ENCODE results near the gene AP2S1.
"Not testable (repeated sequence)": the region's sequence is repeated elsewhere in the genome, so short reads cannot be mapped to it uniquely, and the experiment has no call there.

The AP2S1 gene

DNA sequence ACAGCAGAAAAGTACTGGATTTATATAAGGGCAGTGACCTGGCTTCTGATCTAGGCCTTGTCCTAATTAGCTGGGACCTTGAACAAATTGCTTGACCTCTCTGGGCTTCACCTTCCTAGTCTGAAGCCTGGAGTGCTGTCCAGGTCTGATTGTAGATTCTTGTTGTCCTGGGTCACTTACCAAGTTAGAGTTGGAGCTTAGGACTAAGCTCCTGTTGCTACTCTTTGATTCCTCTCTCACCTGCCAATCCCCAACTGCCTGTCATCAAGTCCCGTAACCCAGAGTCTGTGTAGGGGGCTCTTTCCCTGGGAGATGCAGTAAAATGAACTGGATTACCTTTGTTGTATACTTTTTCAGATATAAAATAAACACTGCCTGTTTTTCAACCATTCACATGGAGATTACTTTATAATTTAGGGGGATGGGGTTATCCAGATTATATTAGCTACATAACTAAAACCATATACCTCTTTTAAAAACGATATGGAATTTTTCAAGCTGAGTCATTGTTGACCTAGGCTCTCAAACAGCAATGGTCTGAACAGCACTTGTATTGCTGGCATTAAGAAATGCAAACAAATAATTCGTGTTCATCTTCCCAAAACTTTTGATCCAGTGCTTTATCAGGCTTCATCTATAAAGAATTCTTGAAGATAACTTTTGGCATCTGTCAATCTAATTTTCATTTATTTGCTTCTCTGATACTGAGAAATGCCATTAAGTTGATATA is 15.9 kb upstream of the AP2S1 start:
- no peak for DNase-seq

DNA sequence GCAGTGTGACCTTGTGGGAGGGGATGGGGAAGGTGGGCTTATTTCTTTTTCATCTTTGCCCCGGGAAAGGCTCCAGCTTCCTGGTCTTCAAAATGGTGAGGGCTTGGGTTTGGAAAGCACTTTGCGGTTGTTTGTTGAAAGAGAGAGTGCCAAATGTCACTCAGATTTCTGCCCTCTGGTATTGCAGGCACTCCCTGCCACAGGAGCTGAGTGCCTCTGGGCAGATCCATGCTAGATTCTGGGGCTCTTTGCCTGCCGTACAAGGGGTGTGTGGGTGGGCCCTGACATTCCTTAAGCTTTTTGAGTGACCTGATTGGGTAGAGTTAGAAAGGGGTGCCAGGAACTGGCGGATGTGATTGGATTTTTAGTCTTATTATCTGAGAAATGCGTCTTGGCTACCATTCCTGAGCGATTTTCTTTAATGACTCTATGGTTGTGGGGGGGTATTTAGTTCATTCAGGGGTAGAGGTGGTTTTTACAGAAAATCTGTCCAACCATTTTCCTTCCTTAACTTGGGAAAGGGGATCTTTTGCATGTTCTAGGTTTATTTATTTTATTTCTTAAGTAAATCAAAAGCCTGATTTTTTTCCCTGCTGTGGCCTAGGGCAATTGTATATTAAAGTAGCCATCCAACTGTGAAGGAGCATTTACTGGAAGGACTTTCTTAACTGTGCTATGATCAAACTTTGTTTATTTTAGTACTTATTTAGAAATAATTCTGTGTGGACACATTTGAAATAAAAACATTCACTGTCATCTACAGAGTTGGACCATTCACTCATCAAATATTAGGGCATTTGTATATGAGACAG is 13.4 kb upstream of the AP2S1 start:
- no peak for DNase-seq

DNA sequence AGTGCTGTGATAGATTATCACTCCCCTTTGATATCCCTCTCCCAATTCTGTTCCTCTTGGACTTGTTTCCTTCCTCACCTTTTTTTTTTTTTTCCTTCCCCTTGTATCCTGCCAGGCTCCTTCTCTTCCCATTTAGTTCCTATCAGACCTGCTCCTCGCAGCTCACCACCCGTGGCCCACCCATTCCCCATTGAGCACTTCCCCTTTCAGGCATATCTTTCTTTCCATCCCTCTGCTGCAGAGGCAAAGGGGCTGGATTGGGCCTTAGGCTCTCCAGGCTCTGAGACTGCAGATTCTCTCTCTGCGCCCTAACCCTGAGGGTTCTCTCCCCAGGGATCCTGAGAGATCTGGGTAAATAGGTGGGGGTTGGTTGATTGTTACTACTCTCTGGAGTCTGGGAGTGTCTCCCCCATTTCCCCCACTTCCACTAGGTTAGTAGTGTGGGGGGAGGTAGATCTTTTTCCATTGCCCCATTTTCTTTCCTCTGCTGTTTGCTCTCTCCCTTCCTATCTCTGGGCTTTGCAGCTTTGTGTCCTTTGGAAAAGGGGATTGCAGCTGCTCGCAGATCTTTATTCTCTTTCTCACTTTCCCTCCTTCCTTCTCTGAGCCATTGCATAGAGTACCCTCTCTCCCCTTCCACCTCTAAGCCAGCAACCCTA is 12.5 kb upstream of the AP2S1 start:
- no peak for DNase-seq

DNA sequence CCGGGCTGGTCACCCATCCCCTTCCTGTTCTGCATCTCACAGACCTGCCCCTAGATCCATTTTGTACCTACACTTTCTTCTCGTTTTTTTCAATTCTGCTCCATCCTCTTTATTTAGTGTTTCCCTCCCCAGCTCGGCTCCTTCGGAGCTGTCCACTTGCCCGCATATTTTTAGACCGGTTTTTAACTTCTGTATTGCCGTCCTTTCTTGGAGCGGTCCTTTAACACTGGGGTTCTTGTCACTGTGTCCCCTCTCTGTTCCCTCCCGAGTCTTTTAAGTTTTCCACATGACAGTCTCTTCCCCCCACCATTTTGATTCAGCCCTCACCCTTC is 11.8 kb upstream of the AP2S1 start:
- no peak for DNase-seq

DNA sequence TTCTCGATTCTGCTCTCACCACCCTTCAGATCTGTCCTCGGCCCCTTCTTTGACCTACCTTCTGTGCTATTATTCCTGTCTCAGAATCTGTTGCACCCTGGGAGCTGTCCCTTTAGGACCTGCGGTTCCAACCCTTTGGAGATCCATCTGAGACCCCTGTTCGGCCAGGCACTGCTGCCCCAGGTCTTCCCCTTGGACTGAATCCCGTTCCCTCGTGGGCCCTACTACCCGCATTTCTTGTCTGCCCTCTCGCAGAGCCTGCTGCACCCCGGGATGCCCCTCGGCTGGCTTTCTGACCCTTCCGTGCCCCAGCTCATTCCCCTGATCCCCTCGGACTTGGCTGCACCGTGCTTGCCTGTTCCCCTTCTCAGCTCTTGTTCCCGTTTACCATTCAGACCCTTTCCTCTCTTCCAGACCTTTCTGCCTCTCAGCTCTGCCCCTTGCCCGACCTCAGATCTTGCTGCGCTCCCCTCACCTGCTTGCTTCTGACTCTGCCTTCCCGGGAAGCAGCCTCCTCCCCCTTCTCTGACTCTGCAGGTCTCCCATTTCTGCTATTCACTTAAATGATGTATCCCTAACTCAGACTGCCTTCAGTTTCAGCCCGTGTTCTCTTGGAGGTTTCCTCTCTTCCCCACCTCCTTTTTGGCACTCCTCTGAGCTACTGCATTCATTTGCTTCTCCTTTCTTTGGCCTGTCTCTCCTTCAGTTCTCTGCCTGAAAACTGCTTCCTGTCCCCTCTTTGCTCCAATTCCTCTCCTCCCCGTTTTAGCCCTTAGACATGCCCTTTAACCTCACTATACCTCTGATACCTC is 11.3 kb upstream of the AP2S1 start:
- DNase-seq = no peak

DNA sequence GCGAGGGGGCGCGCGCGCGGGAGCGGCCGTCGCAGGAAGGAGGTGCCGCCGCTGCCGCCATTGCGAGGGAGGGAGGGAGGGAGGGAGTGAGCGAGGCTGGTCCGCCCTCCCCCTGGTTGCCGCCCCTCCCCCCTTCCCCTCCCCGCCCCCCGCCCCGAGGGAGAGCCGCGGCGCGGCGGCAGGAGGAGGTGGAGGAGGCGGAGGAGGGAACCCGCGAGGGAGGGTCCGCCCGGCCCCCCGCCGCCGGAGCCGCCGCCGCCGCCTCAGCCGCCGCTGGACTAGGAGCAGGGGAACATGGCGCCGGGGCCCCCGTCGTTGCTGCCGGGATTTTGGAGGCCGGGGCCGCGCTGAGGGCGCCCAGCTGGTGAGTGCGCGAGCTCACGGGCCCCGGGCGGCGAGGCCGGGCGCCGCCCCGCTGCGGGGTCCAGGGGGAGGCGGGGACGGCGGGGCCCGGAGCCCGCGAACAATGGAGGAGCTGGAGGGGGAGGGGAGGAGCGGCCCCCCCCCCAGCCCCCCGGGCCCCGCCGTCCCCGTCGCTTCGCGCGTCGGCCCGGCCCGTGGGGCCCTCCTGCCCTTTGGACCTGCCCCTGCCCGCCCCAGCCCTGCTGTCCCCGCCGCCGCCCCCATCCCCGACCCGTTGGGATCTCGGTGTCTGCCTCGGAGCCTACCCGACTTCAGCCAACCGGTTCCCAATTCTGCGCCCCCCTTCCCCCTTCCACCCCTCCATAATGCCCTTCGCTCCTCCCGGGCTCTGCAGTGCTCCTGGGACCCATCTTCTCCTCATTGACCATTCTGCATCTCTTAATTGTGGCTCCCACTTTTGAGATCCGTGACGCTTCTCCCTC is 10.4 kb upstream of the AP2S1 start, which contains the start of gene ARHGAP35:
Gene ARHGAP35, plus strand, starts transcription at position 152 of the 845 bp plus-strand sequence. CDS start 57,679 bp downstream, outside the sequence.
- no peak for DNase-seq

DNA sequence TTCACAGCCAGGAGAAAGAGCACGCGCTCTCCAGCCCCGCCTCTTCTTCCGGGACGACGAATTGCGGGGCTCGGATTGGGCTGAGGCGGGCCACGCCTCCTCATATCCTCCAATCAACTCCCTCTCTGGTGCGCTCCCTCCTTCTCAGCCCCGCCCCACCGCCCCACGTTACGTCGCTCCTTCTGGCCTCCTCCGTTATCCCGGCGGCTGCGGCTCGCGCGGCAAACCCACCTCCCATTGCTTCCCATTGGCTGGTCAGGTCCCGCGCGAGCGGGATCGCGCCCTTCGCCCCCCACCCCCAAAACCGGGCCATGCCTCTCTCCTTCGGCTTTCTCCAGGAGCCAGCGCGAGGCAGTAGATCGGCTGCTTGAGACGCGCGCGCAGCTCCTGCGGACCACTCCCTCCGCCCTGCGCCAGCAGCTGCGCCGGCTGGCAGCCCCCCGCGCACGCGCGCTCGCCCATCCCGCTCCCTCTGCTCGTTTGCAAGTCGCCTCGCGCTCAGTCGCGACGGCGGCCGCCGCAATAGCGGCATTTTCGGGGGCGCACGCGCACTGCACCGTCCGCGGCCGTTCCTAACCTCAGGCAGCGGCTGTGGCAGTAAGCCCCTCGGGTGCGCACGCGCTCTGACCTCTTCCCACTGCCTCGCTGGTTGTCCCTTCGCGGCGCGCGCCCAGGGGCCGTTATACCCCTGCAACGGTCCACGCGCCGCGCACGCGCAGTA is 9.6 kb upstream of the AP2S1 start:
- DNase-seq = peak; percentile 87

DNA sequence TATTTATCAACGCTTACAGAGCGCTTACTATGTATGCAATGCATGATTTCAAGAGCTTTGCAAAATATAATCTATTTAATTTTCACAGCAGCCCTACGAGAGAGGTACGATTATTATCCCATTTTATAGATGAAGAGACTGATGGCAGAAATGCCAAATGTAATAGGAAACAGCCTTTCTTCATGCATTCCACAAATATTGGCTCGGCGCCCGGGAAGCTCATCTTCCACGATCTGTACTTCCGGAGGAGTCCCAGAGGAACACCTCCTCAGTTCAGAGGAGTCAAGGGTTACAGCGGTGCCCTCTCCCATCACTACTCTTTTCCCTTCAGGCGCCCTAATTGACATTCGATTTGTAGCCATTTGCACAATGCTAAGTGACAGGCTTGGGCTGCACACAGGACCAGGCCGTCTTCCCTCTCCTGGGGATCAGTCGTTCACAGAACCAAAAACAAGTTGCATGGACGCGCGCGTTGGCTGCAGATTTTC is 9.0 kb upstream of the AP2S1 start:
- no peak for DNase-seq

DNA sequence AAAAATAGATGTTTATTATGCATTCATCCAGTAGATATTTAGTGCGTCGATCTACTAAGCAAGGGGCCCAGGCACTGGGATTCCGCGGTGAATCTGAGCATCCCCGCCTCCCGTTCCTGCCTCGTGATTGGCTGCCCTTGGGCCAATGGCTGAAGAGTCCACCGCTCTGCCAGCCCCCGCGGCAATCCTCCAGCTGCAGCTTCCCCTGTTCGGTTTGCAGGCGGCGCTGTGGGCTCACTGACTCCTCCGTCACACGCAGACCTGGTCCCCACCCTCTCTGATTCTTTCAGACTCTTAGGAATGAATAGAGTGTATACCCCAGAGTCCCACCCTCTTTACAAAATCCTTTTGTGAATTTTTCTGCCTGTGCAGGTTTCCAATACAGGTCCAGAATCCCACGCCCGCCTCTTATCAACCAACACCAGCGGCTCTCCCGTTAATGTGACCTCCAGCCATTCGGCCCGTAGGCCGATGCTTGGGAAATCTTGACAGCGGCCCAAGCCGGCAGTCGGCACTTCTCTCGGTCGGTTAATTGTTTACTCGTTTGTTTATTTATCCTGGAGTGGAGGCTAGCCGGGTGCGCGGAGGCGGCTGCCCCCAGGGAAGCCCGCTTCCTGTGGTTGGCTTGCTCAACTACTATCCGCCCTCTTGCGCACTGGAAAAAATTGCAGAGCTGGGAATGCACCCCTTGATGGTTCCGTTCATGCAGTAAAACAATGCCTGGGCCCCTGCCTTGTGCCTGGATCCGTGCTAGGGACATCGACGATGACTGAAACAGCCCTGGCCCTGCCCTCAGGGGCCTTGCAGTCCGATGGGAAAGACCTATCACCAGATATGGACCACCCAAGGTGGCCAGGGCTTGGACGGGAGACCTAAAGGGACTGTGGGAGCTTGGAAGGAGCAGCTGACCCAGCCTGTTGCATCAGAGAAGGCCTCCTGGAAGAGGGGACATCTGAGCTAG is 5.7 kb upstream of the AP2S1 start:
- no peak for DNase-seq

DNA sequence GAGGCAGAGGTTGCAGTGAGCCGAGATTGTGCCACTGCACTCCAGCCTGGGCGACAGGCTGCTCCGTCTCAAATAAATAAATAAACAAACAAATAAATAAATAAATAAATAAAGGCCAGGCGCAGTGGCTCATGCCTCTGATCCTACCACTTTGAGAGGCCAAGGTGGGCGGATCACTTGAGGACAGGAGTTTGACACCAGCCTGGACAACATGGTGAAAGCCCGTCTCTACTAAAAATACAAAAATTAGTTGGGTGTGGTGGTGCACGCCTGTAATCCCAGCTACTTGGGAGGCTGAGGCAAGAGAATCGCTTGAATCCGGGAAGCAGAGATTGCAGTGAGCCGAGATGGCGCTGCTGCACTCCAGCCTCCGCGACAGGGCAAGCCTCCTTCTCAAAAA is 4.1 kb upstream of the AP2S1 start:
- not testable (repeated sequence) for DNase-seq

DNA sequence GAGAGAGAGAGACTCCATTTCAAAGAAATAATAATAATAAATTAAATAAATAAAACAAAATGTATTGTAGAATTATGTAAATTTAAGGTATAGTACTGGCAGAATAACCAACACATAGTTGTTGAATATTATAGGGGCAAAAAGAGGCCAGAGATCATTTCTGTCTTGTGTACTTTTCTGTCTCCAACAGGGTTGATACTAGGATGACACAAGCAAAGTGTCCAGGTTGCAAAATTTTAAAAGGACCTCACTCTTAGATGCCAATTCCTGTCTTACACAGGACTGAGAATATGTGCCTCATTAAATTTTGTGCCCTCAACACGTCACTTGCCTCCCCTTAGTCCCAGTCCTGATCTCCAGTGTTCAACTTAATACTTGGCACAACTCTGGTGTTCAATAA is 2.2 kb upstream of the AP2S1 start:
- no peak for DNase-seq

DNA sequence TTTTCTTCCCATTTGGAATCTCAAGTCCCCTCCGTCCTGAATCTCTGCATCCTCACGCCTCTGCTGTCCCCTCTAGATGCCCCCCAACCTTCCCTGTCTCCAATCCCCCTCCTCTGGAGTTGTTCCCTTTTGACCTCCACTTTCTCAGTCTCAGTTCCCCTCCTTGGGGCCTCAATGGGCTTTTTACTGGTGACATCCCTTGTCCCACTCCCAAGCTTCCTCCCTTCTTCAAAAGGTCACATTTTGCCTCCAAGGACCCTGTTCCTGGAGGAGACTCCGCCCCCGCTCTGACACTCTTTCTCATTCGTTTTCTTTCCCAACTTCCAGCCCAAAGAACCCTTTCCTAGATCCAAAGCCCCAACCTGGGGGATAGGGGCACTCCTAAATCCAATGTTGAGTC is 1.0 kb downstream of the AP2S1 start:
- DNase-seq = no peak

DNA sequence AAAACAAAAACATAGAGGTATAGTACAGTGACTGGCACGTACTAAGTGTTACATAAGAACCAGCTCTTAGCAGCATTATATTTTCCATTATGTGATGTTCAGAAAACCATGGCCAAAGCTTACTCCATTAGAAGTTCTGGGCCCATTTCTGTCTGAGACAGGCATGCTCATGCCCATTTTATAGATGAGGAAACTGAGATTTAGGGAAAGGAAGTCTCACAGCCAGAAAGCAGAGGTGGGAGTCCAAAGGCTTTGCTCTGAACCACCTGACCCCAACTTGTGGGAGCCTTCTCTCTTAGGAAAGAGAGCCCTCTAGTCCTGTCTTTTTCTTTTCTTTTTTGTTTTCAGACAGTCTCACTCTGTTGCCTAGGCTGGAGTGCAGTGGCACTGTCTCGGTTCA is 2.3 kb downstream of the AP2S1 start:
- no peak for DNase-seq

DNA sequence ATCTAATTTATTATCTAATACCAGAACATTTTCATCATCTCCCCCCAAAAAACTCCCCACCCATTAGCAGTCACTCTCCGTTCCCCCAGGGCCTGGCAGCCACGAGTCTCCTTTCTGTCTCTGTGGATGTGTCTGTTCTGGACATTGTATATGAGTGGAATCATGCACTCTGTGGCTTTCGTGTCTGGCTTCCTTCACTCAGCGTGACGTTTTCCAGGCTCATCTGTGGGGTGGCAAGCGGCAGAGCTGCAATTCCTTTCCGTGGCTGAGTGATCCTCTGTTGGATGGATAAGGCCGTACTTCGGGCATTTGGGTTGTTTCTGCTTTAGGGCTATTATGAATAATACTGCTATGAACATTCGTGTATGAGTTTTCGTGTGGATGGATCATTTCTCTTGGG is 3.1 kb downstream of the AP2S1 start:
- no peak for DNase-seq

DNA sequence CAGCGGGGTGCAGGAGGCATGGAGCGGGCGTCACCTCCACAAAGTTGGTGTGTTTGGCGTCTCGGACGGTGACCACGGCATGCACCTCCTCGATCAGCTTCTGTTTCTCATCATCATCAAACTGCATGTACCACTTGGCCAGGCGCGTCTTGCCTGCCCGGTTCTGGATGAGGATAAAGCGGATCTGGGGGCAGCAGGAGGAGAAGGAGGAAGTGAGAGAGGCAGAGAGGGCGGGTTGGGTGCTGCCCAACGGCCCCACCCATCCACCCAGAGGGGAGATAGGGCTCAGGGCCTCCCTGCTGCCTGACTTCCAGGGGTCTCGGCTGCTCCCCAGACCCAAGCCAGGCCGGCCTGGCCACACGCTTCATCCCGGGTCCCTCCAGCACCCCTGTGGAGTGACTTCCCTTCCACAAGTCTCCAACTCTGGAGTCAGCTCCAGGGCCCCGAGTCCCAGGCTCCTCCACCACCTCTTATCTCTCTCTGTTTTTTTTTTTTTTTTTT is 4.6 kb downstream of the AP2S1 start:
- DNase-seq = no peak

DNA sequence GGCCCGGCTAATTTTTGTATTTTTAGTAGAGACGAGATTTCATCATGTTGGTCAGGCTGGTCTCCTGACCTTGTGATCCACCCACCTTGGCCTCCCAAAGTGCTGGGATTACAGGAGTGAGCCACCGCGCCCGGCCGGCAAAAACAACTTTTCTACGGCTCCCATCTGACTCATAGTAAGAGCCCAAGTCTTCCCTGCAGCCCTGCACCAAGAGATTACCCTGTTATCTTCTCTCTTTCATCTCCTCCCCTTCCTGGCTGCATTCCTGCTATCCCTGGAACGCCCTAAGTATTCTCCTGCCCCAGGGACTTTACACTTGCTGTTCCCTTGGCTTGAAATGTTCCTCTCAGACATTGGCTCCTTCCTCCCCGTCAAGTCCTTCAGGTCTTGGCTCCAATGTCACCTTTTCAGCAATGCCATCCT is 6.6 kb downstream of the AP2S1 start:
- no peak for DNase-seq

DNA sequence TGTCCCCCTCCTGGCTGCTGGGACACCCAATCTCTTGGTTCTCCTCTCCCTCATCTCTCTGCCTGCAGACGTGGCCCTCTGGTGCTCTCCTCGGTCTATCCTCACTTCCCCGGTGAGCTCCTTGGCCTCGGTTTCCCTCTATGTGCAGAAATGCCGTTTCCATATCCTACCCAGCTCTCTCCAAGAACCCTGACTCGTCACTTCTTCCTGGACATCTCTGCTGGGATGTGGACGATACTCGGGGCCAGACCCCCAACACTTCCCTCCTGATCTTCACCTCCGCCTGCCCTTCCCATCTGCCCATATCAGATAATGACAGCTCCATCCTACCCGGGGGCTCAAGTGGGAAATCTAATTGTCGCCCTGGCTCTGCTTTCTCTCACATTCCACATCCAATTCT is 7.9 kb downstream of the AP2S1 start:
- DNase-seq = no peak

DNA sequence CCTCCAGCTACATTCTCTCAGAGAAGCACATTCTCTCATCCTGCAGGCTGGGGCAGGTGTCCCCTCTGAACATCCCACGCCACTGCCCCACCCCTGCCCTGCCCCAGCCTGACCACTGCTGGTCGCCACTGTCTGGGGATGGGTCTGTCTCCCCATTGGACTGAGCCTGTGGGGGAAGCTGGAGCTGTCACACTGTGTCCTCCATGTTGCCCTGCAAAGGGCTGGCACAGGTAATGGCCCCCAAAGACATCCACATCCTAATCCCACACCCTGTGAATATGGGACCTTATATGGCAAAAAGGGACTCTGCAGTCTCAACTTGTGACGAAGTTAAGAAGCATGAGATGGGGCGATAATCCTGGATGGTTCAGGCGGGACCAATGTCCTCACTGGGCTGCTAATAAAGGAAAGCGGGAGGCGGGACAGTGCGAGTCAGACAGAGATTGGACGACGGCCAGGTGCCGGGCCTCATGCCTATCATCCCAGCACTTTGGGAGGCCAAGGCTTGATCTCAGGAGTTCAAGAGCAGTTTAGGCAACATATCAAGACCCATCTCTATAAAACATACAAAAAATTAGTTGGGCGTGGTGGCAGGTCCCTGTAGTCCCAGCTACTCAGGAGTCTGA is 9.1 kb downstream of the AP2S1 start:
- no peak for DNase-seq

DNA sequence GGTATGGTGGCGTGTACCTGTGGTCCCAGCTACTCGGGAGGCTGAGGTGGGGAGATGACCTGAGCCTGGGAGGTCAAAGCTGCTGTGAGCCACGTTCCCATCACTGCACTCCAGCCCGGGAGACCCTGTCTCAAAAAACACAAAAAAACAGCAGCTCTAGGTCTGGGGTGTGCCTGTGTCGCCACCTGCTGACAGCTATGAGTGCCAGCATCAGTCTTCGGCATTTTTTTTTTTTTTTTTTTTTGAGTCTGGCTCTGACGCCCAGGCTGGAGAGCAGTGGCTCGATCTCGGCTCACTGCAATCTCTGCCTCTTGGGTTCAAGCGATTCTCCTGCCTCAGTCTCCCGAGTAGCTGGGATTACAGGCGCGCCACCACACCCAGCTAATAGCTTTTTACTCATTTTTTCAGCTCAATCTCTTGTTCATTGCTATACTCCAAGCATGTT is 10.1 kb downstream of the AP2S1 start:
- DNase-seq = no peak
